GM11168 (cell line): ENCODE results near the gene CCSER2.
"Not testable (repeated sequence)": the region's sequence is repeated elsewhere in the genome, so short reads cannot be mapped to it uniquely, and the experiment has no call there.

Source experiments
- in situ Hi-C: fragments of 300-500 bp; cut with MboI; formaldehyde crosslinking; loops from one replicate; pipeline ENCODE4 v1.12.0; 2022; ENCODE audit warnings: low sequenced_read_pairs; ENCODE audit not compliant: unreplicated experiment

The CCSER2 gene

GRCh38 chr10:84429926-84430520 lies 101.6 kb downstream of the CCSER2 start:
- in situ Hi-C loops: no loop called here

- in situ Hi-C loops: no loop called here
These were observed 104.5 kb downstream of the CCSER2 start for GRCh38 chr10:84432891-84433290.

GRCh38 chr10:84440781-84441180 lies 112.4 kb downstream of the CCSER2 start:
- in situ Hi-C loops: no loop called here

GRCh38 chr10:84447701-84448400 lies 119.5 kb downstream of the CCSER2 start:
- in situ Hi-C loops: no loop called here

- in situ Hi-C loops: not testable (repeated sequence)
These were observed 121.0 kb downstream of the CCSER2 start for GRCh38 chr10:84449351-84449750.

- in situ Hi-C loops: no loop called here
These were observed 123.6 kb downstream of the CCSER2 start for GRCh38 chr10:84452003-84452402.

- in situ Hi-C loops: no loop called here
These were observed 124.9 kb downstream of the CCSER2 start for GRCh38 chr10:84453303-84453702.

GRCh38 chr10:84456126-84456525 lies 127.7 kb downstream of the CCSER2 start:
- in situ Hi-C loops: no loop called here

GRCh38 chr10:84460520-84460919 lies 132.1 kb downstream of the CCSER2 start:
- in situ Hi-C loops: no loop called here

- in situ Hi-C loops: no loop called here
These were observed 141.1 kb downstream of the CCSER2 start for GRCh38 chr10:84469470-84469869.

- in situ Hi-C loops: no loop called here
These were observed 144.7 kb downstream of the CCSER2 start for GRCh38 chr10:84473136-84473535.

- in situ Hi-C loops: no loop called here
These were observed 149.2 kb downstream of the CCSER2 start for GRCh38 chr10:84477398-84478128.

GRCh38 chr10:84478151-84478550 lies 149.8 kb downstream of the CCSER2 start:
- in situ Hi-C loops: no loop called here

- in situ Hi-C loops: no loop called here
These were observed 150.3 kb downstream of the CCSER2 start for GRCh38 chr10:84478679-84479078.

- in situ Hi-C loops: no loop called here
These were observed 156.2 kb downstream of the CCSER2 start for GRCh38 chr10:84484541-84484940.

GRCh38 chr10:84493361-84493760 lies 165.0 kb downstream of the CCSER2 start:
- in situ Hi-C loops: no loop called here

- in situ Hi-C loops: no loop called here
These were observed 165.8 kb downstream of the CCSER2 start for GRCh38 chr10:84493951-84494848.

- in situ Hi-C loops: no loop called here
These were observed 166.4 kb downstream of the CCSER2 start for GRCh38 chr10:84494849-84495180.

- in situ Hi-C loops: no loop called here
These were observed 169.6 kb downstream of the CCSER2 start for GRCh38 chr10:84497978-84498377.

- in situ Hi-C loops: not testable (repeated sequence)
These were observed 170.7 kb downstream of the CCSER2 start for GRCh38 chr10:84499039-84499438.

GRCh38 chr10:84499846-84500245 lies 171.5 kb downstream of the CCSER2 start:
- in situ Hi-C loops: no loop called here
